ENCODE results near the gene MICALL1.

The MICALL1 gene

DNA sequence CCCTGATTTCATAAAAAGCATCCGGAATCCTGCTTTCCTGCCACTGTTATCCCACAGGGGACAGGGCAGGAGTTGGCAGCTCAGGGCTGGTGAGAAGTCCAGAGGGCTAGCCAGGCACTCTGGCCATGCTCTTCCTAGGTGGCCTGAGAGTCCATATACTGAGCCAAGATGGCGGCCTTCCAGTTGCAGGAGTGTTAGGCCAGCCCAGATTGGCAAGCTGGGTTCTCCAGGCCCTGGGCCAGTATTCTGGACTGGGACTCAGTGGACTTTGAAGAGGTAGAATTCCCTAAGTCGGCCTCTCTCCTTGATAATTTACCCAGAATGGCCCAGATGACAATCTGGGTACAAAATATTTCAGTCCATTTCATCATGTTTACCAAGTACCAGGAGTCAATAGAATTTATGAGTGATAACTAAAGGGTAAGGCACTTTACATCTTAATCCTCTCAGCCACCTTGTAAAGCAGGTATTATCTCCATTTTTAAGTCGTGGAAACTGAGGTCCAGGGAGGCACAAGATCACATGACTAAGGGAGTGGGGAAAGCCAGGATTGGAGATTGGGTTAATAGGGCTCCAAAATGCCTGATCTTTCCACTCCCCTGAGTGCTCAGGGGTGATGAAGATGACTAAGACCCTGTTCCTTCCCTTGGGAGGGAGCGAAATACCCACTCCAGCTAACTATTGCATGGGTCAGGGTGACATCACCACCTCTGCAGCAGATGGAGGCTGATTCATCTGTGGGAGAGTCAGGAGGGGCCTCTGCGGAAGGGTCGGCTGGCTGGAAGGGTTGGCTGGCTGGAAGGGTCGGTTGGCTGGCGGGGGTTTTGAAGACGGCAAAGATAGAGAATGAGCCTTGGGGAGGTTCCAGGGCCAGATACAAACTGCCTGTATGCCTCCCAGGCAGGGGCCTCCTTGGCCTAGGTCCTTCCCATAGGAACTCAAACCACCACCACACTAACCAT lies 1.2 kb upstream of the MICALL1 start:
- no peak for DNase-seq (ENCODE audit: low read depth)

DNA sequence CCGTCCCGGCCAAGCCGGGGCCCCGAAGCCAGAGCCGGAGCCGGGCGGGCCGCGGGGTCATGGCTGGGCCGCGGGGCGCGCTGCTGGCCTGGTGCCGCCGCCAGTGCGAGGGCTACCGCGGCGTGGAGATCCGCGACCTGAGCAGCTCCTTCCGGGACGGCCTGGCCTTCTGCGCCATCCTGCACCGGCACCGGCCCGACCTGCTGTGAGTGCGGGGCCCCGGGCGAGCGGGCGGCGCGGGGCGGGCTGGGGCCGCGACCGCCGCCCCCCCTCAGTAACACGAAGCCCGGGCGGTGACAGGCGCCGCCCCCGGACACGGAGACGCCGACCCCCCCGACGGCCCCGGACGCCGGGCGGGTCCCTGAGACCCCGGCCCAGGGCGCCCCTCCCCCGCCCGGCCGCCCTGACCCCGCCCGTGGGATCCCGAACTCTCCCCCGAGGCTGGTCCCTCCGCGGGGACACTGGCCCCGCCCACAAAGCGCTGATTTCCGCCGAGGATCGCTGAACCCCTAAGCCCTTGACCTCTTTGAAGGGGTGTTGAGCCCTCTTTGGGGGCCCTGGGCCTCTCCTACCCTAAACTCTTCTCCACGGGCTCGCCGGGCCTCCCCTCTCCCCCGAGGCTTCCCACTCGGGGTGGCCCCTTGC lies 389 bp downstream of the MICALL1 start:
- no peak for DNase-seq (ENCODE audit: low read depth)

DNA sequence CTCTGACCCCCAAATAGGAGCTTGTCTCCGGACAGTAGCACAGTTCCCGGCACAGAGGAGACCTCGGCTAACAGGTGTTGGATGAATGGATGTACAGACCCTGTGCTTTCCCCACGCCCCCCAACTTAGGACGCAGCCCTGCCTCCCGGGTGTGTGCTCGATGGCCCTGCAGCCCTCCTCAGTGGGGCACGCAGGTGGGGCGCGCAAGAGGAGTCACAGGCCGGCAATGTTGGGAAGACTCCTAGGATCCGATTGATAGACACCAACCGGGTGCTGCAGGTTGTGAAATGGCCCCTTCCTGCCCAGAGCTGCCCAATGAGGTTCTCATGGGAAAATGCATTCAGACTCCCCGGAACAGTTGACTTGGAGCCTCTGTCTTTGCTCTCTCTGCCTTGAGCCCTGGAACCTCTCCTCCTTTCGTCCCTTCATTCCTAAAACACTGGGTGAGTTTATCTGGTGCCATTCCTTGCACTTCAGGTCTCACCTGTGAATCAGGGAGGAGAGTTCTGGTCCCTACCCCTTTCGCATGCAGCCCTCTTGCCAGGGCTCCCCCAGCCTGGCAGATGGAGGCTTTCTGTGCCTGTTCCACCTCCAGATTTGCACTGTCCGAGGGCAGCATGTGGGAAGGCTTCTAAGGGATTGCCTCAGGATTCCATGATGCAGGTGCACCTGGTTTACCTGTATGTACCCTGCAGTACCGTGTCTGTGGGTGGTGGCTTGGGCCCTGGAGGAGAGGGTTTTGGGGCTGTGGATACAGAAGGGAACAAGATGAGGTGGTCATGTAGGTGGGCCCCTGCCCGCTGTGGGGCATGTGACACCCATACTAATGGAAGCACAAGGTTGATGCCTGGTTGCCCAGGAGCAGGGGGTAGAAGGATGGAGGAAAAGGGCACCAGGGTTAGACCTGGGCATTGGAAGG lies 1.2 kb downstream of the MICALL1 start:
- DNase-seq (ENCODE audit: low read depth): no peak

DNA sequence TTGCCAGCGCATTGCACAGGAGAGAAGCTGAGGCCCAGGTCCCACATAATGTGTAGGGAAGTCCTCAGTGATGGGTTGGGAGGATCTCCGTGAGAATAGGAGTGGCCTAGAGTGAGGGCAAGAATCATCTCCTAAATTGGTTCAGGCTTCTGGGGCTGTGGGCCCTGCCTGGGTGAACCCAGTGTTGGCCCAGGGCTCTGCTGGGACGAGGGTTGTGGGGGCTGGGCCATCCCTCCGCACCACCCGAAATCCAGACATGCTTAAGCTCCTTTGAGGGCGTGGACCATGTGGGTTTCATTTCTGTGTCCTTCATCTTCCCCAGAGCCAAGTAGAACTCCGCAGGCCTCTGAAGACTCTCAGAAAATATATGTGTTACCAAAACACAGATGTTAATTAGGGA lies 3.7 kb downstream of the MICALL1 start:
- no peak for DNase-seq (ENCODE audit: low read depth)

DNA sequence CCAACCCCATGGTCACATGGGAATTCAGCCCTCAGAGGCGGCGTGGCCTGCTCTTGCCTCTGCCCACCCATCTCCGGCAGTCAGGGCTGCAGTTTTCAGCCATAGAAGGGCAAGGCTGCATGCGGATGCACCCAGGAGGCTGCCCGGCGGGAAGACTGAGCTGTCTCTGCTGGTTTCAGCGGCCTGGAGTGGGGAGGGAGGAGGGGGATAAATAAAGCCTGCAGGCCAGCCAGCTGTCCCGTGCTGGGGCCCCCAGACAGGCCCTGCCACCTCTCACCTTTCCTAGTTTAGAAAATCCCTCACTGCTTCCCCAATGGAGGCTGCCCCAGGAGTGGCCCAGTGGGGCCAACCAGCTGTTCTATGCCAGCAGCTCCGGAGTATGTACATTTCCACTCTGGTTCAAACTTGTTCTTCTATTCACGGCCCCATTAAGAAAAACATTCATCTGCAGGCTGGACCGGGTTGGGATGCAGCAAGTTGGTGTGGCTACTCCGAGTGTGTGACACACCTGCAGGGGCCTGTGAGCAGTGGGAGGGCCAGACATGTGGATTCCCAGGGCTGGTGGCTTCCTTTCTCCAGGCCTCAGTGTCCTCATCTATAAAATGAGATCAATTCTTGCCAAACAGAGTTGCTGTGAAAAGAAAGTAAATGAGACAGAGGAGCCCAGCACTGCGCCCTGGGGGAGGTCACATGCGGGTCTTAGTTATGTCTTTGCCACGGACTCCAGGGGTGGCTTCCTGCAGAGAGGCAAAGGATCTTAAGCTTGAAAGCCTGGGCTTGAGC lies 5.0 kb downstream of the MICALL1 start:
- DNase-seq (ENCODE audit: low read depth): no peak

DNA sequence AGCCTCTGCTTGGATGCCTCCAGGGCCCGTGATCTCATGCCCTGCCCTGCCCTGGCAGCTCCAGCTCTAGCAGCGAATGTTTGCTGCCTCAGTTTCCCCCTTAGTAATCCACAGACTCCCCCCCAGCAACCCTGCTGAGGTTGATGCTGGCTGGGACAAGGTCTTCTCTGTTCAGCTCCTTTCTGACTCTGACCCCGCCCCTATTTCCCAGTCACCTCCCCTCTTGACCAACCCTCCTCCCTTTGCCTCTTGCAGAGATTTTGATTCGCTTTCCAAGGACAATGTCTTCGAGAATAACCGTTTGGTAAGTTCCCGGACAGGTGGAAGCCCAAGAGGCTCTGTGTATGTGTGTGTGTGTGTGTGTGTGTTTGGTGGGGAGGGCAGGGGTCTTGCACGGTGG lies 5.6 kb downstream of the MICALL1 start:
- no peak for DNase-seq (ENCODE audit: low read depth)

DNA sequence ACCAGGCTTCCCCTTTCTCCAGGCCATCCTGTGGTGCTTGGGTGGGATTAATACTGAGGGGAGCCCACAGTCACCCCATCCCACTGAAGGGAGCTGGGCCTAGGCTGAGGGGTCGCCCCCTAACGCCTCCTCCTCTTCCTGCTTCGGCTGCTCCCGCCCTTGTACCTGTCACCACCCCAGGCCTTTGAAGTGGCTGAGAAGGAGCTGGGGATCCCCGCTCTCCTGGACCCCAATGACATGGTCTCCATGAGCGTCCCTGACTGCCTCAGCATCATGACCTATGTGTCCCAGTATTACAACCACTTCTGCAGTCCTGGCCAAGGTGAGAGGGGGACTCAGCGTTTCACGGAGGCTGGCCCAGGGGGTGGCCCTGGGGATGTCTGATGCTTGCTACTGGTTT lies 6.1 kb downstream of the MICALL1 start:
- no peak for DNase-seq (ENCODE audit: low read depth)

DNA sequence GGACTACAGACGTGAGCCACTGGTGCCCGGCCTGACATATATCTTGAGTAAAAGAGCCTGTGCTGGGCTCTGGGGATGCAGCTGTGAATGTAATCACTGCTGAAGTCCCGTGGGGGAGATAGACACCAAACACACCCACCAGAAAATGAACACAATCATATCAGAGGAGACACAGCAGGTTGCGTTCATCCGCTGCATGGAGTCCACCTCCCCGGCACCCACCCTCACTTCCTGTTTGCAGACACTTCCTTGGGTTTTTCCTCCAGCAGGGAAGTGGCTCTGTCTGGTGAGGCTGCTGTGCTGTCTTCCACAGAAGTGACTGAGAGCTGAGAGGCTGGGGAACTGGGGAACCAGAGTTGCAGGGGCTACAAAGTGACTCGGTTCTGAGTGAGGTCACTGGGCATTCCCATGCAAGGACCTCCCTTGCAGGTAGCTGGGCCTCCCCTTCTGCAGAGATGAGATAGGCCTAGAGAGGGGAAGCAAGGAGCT lies 7.2 kb downstream of the MICALL1 start:
- DNase-seq (ENCODE audit: low read depth): no peak

DNA sequence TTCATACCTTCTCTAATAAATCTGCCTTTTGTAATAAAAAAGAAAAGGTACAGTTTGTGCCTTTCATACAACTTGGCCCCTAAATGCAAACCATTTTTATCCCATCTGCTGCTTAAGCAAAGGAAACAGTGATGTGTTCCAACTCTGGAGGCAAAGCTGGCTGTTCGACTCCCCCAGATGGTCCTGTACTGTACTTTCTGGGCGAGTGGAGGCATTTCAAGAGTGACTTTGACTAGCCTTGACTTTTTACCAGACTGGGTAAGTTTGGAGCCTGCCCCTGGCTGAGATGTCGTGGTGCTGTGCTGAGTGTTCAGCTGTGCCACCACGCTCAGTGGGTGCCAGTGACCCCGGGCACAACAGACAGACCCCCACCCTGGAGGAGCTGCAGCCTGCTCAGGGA lies 10.2 kb downstream of the MICALL1 start:
- no peak for DNase-seq (ENCODE audit: low read depth)

DNA sequence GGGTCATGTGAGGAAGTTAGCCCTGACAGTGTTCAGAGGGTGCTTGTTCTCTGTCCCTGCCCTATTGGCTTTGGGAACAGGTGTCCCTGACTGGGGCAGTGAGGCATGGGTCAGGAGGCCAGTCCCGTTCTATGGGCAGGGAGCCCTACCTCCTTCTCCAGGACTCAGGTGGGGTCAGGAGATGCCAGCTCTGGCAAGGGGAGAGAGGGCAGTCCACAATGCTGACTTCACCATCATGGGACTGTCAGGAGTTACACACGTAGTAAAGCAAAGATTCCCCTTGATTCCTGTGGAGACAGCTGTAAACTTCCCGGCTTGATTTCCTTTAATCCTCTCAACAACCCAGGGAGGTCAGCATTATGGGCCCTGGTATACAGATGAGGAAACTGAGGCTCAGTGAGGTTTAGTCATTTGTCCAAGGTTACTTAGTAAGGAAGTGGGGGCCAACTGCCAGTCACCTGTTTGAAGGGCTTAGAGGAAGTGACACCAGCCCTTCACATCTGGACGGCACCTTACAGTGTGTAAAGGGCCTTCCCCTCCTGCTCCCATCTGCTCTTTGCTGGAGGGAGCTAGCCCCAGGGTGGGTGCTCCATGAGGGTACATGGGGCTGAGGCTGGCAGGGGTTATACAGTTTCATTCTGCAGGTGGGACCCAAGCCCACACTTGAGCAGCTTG lies 11.9 kb downstream of the MICALL1 start:
- DNase-seq (ENCODE audit: low read depth): no peak

DNA sequence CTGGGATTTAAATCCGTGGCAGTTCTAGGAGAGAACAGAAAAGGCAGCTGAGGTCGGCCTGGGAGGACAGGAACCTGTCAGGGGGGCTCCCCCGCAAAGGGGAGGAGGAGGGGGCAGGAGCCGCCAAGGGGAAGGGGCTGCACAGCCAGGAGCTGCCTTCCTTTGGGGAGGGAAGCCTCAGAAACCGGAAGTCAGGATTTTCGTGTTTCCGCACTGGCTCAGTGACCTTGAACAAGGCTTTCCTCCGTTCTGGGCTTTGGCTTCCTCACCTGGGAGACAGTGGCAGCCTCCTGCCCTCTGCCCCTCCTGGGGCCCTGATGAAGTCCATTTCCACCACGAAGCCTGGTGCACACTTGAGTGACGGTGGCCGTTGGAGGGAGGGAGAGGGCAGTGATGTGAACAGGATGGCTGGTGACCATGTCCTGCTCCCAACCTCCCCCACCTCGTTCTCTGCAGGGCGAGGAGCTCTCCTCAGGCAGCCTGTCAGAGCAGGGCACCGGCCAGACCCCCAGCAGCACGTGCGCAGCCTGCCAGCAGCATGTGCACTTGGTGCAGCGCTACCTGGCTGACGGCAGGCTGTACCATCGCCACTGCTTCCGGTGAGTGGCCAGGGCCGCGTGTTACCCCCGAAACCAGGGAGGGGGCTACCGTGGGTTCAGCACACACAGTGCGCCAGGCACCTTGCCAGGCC lies 12.6 kb downstream of the MICALL1 start:
- no peak for DNase-seq (ENCODE audit: low read depth)

DNA sequence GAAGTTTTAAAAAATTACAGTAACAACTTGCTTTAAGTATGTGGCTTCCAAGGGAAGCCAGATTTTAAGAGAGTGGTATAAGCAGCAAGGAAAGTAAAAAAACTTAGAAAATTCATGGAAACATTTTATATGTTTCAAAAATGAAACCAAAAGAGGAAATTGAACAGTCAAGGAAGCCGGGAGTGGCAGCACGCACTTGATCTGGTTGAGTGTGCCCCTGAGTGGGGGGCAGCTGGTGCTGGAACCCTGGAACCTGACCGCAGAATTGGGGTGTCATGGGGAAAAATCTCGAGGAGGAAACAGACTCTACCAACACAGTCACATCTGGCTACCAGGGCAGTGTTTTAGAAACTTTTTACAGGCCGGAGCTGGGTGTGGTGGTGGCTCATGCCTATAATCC lies 14.0 kb downstream of the MICALL1 start:
- no peak for DNase-seq (ENCODE audit: low read depth)

DNA sequence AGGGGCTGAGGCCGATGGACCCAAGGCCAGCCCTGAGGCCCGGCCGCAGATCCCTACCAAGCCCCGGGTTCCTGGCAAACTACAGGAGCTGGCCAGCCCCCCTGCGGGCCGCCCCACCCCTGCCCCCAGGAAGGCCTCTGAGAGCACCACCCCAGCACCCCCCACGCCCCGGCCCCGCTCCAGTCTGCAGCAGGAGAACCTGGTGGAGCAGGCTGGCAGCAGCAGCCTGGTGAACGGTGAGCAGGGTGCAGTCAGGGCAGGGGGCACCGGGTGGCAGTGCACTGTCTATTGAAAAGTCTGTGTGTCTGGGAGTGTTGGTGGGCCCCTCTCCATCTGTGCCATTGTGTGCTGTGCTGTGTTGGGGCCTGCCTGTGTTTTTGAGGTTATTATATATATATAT lies 16.1 kb downstream of the MICALL1 start:
- DNase-seq (ENCODE audit: low read depth): no peak

DNA sequence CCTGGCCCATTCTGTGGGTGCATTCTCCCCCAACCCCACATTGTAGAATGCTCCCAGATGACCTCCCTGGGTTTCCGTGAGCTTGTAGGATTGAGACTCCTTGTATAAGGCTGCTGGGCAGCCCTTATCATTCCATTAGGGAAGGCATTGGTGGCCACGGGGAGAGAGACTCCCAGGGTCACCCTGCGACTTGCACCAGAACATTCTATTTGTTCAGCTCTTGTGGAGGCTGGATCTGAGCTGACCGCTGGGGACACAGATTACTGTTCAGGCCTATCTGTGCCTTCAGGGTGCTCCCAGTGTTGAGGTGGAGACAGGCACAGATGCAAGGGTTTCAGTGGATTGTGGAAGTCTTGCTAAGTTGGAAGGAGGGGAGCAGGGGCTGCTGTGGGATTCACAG lies 17.8 kb downstream of the MICALL1 start:
- no peak for DNase-seq (ENCODE audit: low read depth)

DNA sequence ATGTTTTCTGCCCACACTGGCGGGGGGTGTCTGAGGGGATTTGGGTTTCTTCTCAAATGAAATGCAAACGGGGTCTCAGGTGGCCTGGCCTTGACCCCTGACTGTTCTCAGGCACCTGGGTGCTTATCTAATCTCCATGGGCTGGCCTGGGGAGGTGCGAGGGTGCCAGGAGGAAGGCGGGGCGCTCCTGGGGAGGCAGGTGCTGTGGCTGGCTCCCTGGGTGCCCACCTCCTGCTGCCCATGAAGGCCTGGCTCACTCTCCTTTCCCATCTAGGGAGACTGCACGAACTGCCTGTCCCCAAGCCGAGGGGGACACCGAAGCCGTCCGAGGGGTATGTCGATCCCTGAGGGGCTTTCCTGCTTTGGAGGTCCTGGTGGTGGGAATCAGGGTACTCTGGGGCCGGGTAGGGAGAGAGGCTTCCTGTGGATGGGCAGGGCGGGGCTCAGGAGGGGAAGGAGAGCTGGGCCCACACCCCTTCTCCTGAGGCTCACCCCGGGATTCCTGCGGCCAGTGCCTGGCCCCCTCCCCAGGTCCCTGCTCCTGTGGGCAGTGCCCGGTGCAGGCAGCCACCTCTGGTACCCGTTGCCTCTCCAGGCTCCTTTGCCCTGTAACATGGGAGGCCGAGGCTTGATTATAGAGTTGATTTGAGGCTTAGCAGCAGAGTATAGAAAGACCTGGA lies 18.4 kb downstream of the MICALL1 start:
- no peak for DNase-seq (ENCODE audit: low read depth)

DNA sequence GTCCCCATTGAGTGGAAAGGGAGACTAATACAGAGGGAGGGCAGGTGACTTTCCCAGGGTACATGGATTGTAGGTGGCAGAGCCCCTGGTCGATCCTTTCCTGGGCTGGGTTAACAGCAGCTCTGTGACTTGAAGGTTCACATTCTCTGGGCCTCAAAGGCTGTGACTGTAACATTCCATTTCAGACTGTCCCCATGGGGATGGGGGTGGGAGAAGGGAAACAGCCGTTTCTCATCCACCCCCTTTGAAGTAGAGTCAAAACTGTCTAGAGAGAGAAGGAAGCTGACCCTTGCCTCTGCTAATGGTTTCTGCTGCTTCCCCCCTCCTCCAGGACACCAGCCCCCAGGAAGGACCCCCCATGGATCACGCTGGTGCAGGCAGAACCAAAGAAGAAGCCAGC lies 19.2 kb downstream of the MICALL1 start:
- DNase-seq (ENCODE audit: low read depth): no peak

DNA sequence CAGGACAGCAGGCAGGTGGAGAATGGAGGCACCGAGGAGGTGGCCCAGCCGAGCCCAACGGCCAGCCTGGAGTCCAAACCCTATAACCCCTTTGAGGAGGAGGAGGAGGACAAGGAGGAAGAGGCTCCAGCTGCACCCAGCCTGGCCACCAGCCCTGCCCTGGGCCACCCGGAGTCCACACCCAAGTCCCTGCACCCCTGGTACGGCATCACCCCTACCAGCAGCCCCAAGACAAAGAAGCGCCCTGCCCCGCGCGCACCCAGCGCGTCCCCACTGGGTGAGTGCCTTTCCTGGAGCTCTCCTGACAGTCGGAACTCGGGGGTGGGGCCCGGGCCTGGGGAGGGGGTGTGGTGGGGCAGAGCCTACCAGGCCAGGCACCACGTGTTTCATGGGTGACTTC lies 19.7 kb downstream of the MICALL1 start:
- no peak for DNase-seq (ENCODE audit: low read depth)

DNA sequence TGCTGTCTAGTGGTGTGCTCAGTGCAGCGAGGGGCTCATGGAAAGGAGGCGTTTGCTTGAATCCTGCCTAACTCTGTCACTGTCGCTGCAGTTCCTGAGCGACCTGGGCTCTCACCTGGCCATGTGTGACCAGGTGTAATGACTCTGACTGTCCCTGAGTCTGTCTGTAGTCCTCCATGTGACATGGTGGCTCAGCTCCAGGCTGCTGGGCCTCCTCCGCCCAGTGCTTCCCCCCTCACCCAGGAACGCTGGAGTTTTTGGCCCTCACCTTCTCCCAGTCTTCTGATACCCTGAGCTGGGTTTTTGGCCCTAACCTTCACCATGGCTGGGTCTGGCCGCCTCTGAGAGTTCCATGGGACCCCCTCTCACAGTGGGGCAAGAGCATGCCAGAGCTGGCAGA lies 20.3 kb downstream of the MICALL1 start:
- DNase-seq (ENCODE audit: low read depth): no peak

DNA sequence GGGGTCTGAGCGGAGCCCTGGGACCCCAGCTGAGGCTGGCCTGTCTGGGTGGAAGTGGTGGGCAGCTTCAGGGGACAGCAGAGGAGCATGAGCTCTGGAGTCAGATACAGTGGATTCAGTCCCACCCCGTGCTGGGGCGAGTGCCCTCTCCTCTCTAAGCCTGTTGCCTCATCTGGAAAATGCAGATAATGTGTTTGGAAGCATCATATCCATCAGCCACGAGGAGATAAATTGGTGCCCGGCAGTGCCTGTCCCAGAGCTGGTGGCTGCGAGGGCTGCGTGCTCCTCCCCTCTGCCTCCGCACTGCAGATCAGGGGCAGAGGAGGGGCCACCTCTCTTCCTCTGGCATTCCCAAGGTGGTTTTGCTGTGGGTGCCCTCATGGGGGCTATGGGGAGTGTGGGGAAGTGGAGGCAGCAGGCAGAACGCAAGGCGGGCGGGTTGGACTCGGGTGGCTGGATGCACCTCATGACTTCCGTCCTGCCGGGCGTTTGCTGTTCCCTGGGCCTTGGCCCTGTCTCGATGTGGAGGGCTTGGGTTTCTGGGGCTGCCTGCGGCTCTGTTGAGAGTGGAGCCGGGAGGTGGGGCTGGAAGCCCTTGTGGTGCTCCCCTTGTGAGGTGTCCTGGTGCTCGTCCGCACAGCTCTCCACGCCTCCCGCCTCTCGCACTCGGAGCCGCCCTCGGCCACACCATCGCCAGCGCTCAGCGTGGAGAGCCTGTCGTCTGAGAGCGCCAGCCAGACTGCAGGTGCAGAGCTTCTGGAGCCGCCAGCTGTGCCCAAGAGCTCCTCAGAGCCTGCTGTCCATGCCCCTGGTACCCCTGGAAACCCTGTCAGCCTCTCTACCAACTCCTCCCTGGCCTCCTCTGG lies 20.9 kb downstream of the MICALL1 start:
- no peak for DNase-seq (ENCODE audit: low read depth)

All from stimulated activated CD8-positive, alpha-beta memory T cell treated with anti-CD3 and anti-CD28 coated beads, Interleukin-15, amount 100 ng/mL, for 24 hours (primary cell).